Suppressor macrophage treated with lipopolysaccharide for 1 hour (primary cell): ENCODE results near the gene FLOT1.
"Not testable (repeated sequence)": the region's sequence is repeated elsewhere in the genome, so short reads cannot be mapped to it uniquely, and the experiment has no call there.

Experiments
- DNase-seq, 3 donors: peaks; one replicate each; pipeline ENCODE4 v3.0.0-alpha.2; 2020 to 2022

Gene FLOT1

GRCh38 chr6:30767158-30767943, 24.9 kb upstream of the FLOT1 start:
- no peak for DNase-seq

DNA sequence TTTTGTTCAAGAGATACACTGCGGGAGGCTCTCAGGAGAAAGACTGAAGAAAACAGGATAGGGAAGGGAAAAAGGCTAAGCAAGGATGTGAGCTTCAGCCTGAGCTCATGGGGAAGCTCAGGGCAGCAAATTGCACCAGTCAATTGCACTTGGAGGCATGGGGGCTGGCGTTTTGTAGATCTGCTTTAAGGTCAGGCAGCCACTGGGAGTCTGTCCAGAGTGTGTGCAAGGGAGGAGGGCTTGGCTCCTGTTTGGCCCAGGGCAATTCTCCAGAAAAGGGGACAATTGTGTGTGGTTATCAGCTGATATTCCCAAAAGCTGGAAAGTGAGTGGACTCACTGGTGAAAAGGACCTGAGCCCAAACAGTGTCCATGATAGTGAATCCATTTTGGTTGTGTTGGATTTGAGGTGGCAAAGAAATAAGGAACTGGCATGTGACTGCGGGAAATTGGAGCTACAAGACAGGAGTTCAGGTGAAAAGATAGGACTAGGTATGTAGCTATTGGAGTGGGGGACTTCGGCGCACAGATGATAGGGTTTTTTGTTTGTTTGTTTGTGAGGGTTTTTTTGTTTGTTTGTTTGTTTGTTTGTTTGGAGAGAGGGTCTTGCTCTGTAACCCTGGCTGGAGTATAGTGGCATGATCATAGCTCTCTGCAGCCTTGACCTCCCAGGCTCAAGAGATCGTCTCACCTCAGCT, 24.1 kb upstream of the FLOT1 start:
- no peak for DNase-seq

DNA sequence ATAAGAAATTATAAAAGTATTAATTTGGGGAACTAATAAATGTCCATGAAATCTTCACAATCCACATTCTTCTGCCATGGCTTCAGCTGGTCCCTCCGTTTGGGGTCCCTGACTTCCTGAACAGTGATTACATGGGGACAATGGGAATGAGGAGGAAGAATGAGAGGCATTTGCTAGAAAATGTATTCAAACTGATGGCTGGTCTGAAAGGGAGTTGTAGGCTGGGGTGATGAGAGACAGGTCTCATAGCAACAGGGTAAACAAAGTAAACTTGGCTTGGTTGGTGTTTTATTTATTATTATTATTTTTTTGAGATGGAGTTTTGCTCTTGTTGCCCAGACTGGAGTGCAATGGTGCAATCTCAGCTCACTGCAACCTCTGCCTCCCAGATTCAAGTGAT, 23.0 kb upstream of the FLOT1 start:
- DNase-seq, result not testable (repeated sequence)

DNA sequence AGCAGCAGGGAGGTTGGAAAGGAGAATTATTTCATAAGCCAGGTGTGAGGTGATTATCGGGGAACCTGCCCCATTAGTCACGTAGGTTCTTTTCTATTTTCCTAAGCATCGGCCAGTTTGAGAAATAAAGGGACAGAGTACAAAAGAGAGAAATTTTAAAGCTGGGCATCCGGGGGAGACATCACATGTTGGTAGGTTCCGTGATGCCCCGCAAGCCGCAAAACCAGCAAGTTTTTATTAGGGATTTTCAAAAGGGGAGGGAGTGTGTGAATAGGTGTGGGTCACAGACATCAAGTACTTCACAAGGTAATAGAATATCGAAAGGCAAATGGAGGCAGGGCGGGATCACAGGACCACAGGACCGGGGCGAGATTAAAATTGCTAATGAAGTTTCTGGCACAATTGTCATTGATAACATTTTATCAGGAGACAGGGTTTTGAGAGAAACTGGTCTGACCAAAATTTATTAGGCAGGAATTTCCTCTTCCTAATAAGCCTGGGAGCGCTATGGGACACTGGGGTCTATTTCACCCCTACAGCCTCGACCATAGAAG, 22.1 kb upstream of the FLOT1 start:
- not testable (repeated sequence) for DNase-seq

GRCh38 chr6:30763618-30764489, 21.4 kb upstream of the FLOT1 start:
- DNase-seq, result no peak

DNA sequence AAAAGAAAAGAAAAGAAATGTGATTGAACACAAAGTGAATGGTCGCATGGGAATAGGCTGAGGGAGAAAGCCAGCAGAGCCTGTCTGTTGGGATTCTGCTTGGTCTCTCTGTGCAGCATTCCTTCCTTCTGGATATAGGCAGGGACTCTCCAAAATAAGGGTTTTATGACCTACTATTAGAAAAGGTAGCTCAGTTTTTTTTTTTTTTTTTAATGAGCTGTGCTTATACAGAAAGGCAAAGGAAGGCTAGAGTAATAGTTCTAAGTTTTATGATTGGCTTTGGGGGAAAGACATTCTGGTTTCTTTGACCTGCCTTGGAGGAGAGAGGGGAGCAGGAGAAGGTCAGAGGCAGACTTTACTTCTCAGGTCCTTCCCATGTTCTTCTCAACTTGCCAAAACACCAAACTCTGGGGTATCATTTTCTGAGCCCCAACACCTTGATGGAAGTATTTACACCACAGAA, 20.7 kb upstream of the FLOT1 start:
- no peak for DNase-seq

GRCh38 chr6:30761791-30762429, 19.4 kb upstream of the FLOT1 start:
- no peak for DNase-seq

- no peak for DNase-seq
Measured at GRCh38 chr6:30760549-30760948, 18.1 kb upstream of the FLOT1 start.

DNA sequence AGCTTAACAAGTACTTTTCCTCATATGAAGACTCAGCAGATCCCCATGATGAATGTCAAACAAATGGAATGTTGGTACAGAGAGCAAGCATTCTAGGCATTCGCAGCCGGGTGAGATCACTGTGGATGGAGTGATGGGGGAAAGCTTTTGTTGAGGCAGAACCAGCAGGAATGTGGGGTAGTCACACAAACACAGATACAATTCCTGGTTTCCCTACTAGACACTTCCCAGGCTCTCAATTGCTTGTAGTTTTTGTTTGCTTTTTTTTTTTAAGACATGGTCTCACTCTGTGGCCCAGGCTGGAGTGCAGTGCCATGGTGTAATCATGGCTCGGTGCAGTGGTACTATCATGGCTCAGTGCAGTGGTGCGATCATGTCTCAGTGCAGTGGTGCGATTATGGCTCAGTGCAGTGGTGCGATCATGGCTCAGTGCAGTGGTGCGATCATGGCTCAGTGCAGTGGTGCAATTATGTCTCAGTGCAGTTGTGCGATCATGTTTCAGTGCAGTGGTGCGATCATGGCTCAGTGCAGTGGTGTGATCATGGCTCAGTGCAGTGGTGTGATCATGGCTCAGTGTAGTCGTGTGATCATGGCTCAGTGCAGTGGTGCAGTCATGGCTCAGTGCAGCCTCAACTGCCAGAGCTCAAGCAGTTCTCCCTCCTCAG, 17.2 kb upstream of the FLOT1 start:
- DNase-seq, result no peak

GRCh38 chr6:30757261-30757904, 14.9 kb upstream of the FLOT1 start:
- peak in 1 of 3 donors; percentile 39 for DNase-seq

DNA sequence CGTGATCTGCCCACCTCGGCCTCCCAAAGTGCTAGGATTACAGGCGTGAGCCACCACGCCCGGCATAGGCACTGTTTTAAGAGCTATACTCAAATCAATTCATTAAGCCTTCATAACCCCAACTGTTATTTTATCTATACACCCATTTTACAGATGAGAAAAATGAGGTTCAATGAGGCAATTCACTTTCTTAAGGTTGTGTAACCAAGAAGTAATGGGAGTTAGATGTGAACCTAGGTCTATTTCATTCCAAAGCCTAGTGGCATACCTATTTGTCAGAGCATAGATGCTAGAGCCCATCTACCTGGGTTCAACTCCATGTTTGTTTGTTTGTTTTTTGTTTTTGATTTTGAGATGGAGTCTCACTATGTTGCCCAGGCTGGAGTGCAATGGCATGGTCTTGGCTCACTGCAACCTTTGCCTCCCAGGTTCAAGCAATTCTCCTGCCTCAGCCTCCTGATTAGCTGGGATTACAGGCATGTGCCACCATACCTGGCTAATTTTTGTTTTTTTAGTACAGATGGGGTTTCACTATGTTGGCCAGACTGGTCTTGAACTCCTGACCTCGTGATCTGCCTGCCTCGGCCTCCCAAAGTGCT, 14.0 kb upstream of the FLOT1 start:
- DNase-seq, result not testable (repeated sequence)

- peak in 1 of 3 donors; percentile 59 for DNase-seq
Measured at GRCh38 chr6:30754631-30755030, 12.1 kb upstream of the FLOT1 start.

DNA sequence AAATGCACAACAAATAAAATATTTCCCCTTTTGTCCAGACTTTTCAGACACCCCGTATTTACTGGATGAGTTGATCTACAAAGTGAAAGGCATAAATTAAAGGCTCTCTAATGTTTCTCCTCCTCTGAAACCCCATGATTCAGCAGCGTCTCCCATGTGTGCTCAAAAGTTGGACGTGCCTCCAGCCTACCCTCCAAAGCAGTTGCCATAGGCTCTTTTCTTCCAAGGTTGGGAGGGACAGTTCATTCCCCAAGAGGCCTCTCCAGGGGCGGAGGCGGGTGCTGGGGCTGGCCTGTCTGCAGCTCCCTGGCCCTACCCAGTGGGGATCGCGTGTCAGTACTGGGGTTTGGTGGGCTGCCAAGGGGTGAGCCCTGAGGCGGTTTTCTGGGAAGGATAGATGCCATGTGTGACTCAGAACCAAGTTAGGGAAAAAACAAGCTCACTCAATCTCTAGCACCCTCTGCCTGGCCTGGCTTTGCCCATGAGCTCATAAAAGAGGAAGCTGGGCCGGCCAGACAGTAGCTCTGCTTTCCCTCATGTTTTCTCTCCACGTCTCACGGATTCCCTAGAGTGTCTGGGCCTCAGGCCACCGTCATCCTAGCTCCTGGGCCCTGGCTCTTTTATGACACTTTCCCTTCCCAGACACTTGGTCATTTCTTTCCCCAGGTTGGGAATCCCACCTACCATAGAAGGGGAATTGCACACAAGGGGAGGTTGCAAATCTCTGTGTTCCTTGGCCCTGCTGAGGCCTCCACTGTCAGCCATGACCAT, 9.9 kb upstream of the FLOT1 start:
- DNase-seq, result peak; percentile 97 to 100 (median 97)

- no peak for DNase-seq
Measured at GRCh38 chr6:30750379-30750668, 7.8 kb upstream of the FLOT1 start.

DNA sequence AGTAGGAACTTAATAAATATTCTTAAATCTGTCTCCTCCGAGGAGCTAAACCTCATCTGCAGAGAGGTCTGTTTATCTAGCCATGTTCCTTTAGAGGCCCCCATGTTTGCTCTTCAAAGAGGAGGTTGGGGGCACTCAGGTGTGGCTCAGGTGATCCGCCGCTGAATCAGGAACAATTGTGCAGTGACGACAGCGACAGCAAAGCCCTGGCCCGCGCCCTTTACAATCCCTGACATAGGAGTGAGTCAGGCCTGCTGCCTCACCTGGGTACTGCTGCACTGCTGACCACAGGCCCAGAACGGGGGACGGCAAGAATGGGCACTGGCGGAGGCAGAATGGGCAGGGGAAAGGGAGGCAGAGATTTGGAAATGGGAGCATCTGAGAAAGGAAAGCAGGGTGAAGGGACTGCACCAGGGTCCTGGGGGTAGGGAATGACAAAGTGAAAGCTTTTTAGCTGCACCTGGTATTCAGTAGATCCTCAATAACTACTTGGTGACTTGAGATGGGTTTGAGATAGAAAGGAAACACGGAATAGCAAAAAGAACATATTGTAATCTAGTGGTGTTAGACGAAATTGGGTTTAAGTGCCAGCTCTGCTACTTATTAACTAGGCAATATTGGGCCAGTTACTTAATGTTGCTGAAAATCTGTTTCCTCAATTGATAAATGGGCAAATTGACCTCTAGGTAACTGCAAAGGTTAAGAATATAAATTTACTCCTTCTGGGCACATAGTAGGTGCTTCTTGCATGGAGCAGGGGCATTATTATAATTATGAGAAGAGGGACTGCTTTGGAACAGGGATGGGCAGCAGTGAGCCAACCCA, 7.3 kb upstream of the FLOT1 start:
- no peak for DNase-seq

DNA sequence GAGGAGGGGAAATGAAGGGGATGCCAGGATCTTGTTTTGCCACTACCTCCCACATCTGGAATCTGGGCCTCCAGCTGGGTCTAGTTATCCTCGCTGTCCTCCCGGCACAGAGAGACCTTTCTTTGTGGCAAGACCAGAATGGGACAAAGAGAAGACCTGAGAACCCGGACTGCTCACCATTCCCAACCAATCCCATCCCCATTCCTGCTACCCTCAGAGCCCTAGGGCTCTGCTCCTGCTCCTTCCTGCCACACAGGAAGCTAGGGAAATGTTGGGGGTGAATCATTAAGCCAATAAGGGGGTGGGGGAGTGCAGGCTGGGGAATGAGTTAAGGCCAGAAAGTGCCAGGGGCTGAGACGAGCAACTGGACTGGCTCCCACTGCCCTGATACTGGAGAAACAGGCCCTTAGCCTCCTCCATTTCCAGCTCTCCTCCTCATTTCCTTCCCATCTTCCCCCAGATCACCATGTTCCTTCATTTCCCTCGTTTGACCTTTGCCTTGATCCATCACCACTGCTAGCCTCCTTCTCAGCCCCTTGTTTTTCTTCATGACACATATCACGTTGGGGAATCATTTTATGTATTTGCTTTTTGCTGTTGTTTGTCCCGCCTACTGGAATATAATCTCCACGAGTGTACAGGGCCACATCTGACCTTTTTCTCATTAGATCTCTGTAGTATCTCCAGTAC, 6.5 kb upstream of the FLOT1 start:
- no peak for DNase-seq

DNA sequence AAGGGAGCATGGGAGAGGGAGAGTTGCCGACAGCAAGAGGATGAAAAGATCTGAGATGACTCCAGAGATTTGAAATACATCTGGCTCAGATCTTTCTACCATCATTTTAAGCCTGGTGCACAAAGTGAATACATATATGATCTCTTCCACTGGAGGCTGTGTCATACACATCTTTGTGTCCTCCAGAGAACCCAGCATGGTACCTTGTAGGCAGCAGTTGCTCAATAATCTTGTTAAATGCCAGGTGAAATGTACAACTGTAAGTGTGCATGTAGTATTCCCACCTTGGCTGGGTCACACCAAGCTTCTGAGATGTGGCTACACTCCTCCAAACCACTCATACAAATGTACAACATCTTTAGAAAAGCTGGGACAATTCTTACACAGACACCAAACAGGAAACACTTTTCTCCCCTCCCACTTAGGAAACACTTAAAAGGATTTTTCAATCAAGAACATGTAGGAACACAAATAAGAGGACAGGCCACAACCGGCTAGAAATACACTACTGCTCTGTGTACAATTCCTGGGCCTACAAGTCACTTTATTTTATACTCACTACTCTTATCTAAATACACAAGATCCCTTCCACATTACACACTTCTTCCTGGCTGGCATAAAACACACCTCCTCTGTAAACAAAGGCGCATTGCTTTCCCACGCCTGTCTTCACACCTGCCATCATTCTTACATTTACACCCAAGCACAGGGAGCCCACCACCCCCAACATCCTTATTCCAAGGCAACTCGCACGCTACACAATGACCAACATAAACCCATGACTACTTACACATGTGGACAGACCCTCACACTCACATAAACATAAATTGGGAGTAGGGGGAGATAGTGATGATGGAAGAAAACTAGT, 5.6 kb upstream of the FLOT1 start:
- DNase-seq, result no peak

- DNase-seq, result peak in 2 of 3 donors; percentile 39 to 60
Measured at GRCh38 chr6:30747300-30747687, 4.8 kb upstream of the FLOT1 start.
